Uterus (tissue), 2 donors: Measurements from ENCODE around the gene ATP5PD.

Experiments used
- CTCF ChIP-seq, 4 experiments: fragments of 200-600 bp in 2 of 4; fragments of 450-650 bp in 2 of 4; sonication (generic) in 2 of 4; IDR thresholded peaks; one replicate each; pipeline ENCODE4 v1.5.1; 2016 to 2019; ENCODE audit warnings: antibody characterized with exemption in 4 of 4, mild to moderate bottlenecking in 2 of 4, moderate library complexity in 1 of 4
- POLR2A ChIP-seq, 2 donors: fragments of 450-650 bp; IDR thresholded peaks; one replicate each; pipeline ENCODE4 v1.6.1; 2016; ENCODE audit warnings: antibody characterized with exemption in 2 of 2, mild to moderate bottlenecking in 1 of 2, moderate library complexity in 1 of 2

DNA sequence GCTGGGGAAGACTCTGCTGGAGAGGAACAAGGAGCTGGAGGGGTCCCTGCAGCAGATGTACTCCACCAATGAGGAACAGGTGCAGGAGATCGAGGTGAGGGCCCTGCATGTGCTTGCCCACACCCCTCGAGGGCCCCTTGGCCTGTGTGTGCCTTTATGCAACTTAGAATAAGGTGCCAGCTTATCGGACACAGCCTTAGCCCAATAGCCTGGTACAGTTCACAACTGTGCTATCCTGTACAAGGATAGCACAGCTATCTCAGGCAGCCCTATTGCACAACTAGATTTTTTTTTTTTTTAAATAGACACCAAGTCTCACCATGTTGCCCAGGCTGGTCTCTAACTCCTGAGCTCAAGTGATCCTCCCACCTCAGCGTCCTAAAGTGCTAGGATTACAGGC lies 47.2 kb downstream of the ATP5PD start:
- TF ChIP-seq CTCF (IDR thresholded peaks at IDR 0.05) (no peak), POLR2A (IDR thresholded peaks at IDR 0.05) (no peak)
